OCI-LY7 (cell line): Measurements from ENCODE around the gene ABHD10. TPM values are rescaled to one million over a fixed set of nuclear protein-coding genes. Genes with fewer than 3 reads are reported as not detected.

Source experiments
- BruUV-seq: library from RNA; stranded (reverse); fragments of 400-500 nt; replicated peaks from 2 replicates; lab custom pipeline; 2021; lab: Mats Ljungman, UMichigan
- CTCF ChIA-PET: fragments of 300-600 bp; sonication (Branson Sonifier 250); formaldehyde crosslinking; loops from one replicate; lab custom pipeline; 2022; ENCODE audit warnings: antibody characterized with exemption; ENCODE audit not compliant: unreplicated experiment; lab: Charles Lee
- POLR2A ChIA-PET: fragments of 300-600 bp; sonication (Branson Sonifier 250); formaldehyde crosslinking; loops from one replicate; lab custom pipeline; 2022; ENCODE audit warnings: antibody characterized with exemption; lab: Charles Lee
- DNase-seq: peaks from one replicate; pipeline ENCODE4 v3.0.0-alpha.2; 2015; ENCODE audit warnings: low spot score
- H2AFZ ChIP-seq: fragments of 200-600 bp; sonication (generic), shearing (Covaris generic); 2 replicates; pipeline ENCODE4 v1.6.1; 2014; ENCODE audit warnings: mild to moderate bottlenecking, antibody characterized with exemption, low read length, moderate library complexity
- H3K27ac ChIP-seq: fragments of 200-600 bp; sonication (generic); 2 replicates; pipeline ENCODE4 v1.5.1; 2014; ENCODE audit warnings: mixed run types, low read depth, mild to moderate bottlenecking, moderate library complexity, low read length, inconsistent platforms; ENCODE audit not compliant: poor library complexity, severe bottlenecking
- H3K36me3 ChIP-seq: fragments of 200-600 bp; sonication (generic); 2 replicates; pipeline ENCODE4 v1.6.1; 2014; ENCODE audit warnings: mild to moderate bottlenecking, antibody characterized with exemption, low read length, moderate library complexity, mixed read lengths; ENCODE audit not compliant: insufficient read depth
- H3K4me1 ChIP-seq: fragments of 200-600 bp; sonication (generic); 2 replicates; pipeline ENCODE4 v1.5.1; 2014; ENCODE audit warnings: mild to moderate bottlenecking, low read length; ENCODE audit not compliant: insufficient read depth, poor library complexity, severe bottlenecking
- H3K4me2 ChIP-seq: fragments of 200-600 bp; sonication (generic); 2 replicates; pipeline ENCODE4 v1.6.1; 2014; ENCODE audit warnings: mild to moderate bottlenecking, low read length
- H3K4me3 ChIP-seq: fragments of 200-600 bp; sonication (generic); 2 replicates; pipeline ENCODE4 v1.5.1; 2014; ENCODE audit warnings: mild to moderate bottlenecking, low read depth, low read length; ENCODE audit not compliant: poor library complexity, severe bottlenecking
- H3K79me2 ChIP-seq: fragments of 200-600 bp; sonication (generic); 2 replicates; pipeline ENCODE4 v1.6.1; 2016; ENCODE audit warnings: low read depth, mild to moderate bottlenecking, low read length, moderate library complexity, mixed read lengths; ENCODE audit not compliant: insufficient read depth
- H3K9me2 ChIP-seq: fragments of 200-600 bp; sonication (generic); 2 replicates; pipeline ENCODE4 v1.6.1; 2016; ENCODE audit warnings: mild to moderate bottlenecking, low read length, mixed read lengths; ENCODE audit not compliant: insufficient read depth
- H3K9me3 ChIP-seq: fragments of 200-600 bp; sonication (generic); 2 replicates; pipeline ENCODE4 v1.6.1; 2014; ENCODE audit warnings: mild to moderate bottlenecking, mixed run types, low read length, mixed read lengths
- H4K20me1 ChIP-seq: fragments of 200-600 bp; sonication (generic); 2 replicates; pipeline ENCODE4 v1.6.1; 2014; ENCODE audit warnings: mild to moderate bottlenecking, antibody characterized with exemption, low read length, moderate library complexity, mixed read lengths; ENCODE audit not compliant: insufficient read depth
- EZH2phosphoT487 ChIP-seq: fragments of 200-600 bp; sonication (generic); IDR thresholded peaks from 2 replicates; pipeline ENCODE4 v1.6.1; 2018; ENCODE audit warnings: low read depth, borderline replicate concordance, mild to moderate bottlenecking, mixed run types, antibody characterized with exemption, low read length, moderate library complexity, mixed read lengths
- intact Hi-C: fragments of 100-400 bp; cut with micrococcal nuclease; formaldehyde crosslinking; loops from one replicate; pipeline ENCODE4 v1.10.0; 2022; ENCODE audit not compliant: unreplicated experiment
- total RNA-seq, 2 experiments: library from RNA; depleted of rRNA in 1 of 2; stranded (reverse); fragments of >200 nt in 1 of 2; shearing (Covaris generic) in 1 of 2; gene quantifications; 2 replicates each; pipeline ENCODE4 v1.2.3, GENCODE V29; 2014 to 2022
- TF ChIP-seq, protein P1 (sequence below): fragments of 200-600 bp; sonication (generic); conservative IDR thresholded peaks from 2 replicates; pipeline ENCODE4 v1.5.1; 2014; ENCODE audit warnings: mild to moderate bottlenecking, antibody characterized with exemption, low read length, moderate library complexity, mixed read lengths

Gene ABHD10
- total RNA-seq, 2 experiments from 2014 or later = 40.8 to 46.5 TPM

- Histone ChIP-seq H4K20me1 (no peaks in the 10 kb centered on the region), H2AFZ (no peak overlapping the region), H3K4me3 (no peak overlapping the region), H3K9me3 (no peaks in the 10 kb centered on the region), H3K4me1 (no peaks in the 10 kb centered on the region), H3K36me3 (no peaks in the 10 kb centered on the region), H3K79me2 (no peaks in the 10 kb centered on the region), H3K27ac (no peak overlapping the region), H3K4me2 (no peak overlapping the region), H3K9me2 (no peaks in the 10 kb centered on the region)
- BruUV-seq = no TSS peak
- no peak for DNase-seq
- intact Hi-C loops = no loop called here
- ChIA-PET POLR2A (interaction anchor here (1.1 kb wide), 1 partner anchor 20 kb away, joined by 3 read pairs; no protein-coding TSS in a partner anchor), CTCF (no interaction called here)
- no peak for TF ChIP-seq EZH2phosphoT487
- TF ChIP-seq, protein P1, sequence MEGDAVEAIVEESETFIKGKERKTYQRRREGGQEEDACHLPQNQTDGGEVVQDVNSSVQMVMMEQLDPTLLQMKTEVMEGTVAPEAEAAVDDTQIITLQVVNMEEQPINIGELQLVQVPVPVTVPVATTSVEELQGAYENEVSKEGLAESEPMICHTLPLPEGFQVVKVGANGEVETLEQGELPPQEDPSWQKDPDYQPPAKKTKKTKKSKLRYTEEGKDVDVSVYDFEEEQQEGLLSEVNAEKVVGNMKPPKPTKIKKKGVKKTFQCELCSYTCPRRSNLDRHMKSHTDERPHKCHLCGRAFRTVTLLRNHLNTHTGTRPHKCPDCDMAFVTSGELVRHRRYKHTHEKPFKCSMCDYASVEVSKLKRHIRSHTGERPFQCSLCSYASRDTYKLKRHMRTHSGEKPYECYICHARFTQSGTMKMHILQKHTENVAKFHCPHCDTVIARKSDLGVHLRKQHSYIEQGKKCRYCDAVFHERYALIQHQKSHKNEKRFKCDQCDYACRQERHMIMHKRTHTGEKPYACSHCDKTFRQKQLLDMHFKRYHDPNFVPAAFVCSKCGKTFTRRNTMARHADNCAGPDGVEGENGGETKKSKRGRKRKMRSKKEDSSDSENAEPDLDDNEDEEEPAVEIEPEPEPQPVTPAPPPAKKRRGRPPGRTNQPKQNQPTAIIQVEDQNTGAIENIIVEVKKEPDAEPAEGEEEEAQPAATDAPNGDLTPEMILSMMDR = no peak
Measured at GRCh38 chr3:111956449-111956848, 22.4 kb upstream of the ABHD10 start.

DNA sequence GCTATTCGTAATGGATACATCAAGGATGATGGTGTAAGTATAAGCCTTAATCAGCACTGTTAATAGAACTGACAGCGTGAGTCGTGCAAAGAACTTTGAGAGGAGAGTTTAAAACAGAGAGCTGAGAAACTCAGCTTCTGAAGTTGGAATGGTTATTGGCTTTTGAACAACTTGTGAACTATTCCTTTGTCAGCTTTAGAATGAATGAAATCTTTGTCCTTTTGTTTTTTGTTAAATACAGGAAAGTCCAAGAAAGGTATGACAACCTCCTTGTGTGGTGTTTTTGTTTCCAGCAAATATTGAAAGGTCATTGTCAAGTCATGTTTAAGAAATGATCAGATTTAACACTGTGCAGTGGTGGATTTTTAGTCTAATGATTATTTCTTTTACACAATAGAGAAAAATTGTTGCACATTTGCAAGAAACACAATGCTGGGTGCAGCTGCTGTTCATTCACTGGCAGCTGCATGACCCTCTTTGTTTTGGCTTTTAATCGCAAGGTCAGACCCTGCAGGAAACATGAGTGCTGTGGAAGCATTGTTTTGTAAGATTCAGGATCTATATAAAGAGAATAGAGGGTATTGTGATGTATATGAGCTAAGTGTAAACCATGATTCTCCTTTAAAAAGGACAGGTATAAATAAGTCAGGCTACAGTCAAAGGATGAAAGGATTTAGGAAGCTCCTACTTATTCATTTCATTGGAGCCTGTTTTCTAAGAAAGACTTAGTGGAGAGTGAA, 21.7 kb upstream of the ABHD10 start:
- Histone ChIP-seq H3K9me2 (no peaks in the 10 kb centered on the region), H3K4me2 (no peak overlapping the region), H3K9me3 (no peaks in the 10 kb centered on the region), H4K20me1 (no peaks in the 10 kb centered on the region), H3K79me2 (no peaks in the 10 kb centered on the region), H2AFZ (no peak overlapping the region), H3K4me3 (no peak overlapping the region), H3K36me3 (no peaks in the 10 kb centered on the region), H3K27ac (no peak overlapping the region), H3K4me1 (no peaks in the 10 kb centered on the region)
- intact Hi-C loops = no loop called here
- TF ChIP-seq, protein P1 = no peak
- no peak for TF ChIP-seq EZH2phosphoT487
- ChIA-PET CTCF (no interaction called here), POLR2A (interaction anchor here (0.7 to 1.5 kb wide), 4 partner anchors 20 to 1413 kb away, joined by 3 to 4 read pairs (median 4); no protein-coding TSS in a partner anchor)
- BruUV-seq = no TSS peak
- DNase-seq = no peak
